ENCODE data around the gene REXO1.
"Not testable (repeated sequence)": the region's sequence is repeated elsewhere in the genome, so short reads cannot be mapped to it uniquely, and the experiment has no call there.

REXO1 gene

GRCh38 chr19:1809678-1810077, 38.6 kb downstream of the REXO1 start:
- H3K36me3 Mint-ChIP-seq, result no peaks in the 10 kb centered on the region
- H3K27me3 Mint-ChIP-seq, result no peaks in the 10 kb centered on the region
- H3K4me3 Mint-ChIP-seq, result no peak overlapping the region
- no peaks in the 10 kb centered on the region for H3K9me3 Mint-ChIP-seq
- peaks cover 14% of the 10 kb centered on the region for H3K4me1 Mint-ChIP-seq
- no peak overlapping the region for H3K27ac Mint-ChIP-seq

- H3K27me3 Mint-ChIP-seq, result no peaks in the 10 kb centered on the region
- H3K4me3 Mint-ChIP-seq, result no peak overlapping the region
- H3K27ac Mint-ChIP-seq, result no peak overlapping the region
- H3K9me3 Mint-ChIP-seq, result no peaks in the 10 kb centered on the region
- peaks cover 14% of the 10 kb centered on the region for H3K4me1 Mint-ChIP-seq
- H3K36me3 Mint-ChIP-seq, result no peaks in the 10 kb centered on the region
Measured at GRCh38 chr19:1808395-1808731, 39.9 kb downstream of the REXO1 start.

GRCh38 chr19:1807695-1808394, 40.4 kb downstream of the REXO1 start:
- no peaks in the 10 kb centered on the region for H3K9me3 Mint-ChIP-seq
- peaks cover 9% of the 10 kb centered on the region for H3K4me1 Mint-ChIP-seq
- no peaks in the 10 kb centered on the region for H3K36me3 Mint-ChIP-seq
- no peak overlapping the region for H3K27ac Mint-ChIP-seq
- no peaks in the 10 kb centered on the region for H3K27me3 Mint-ChIP-seq
- no peak overlapping the region for H3K4me3 Mint-ChIP-seq

GRCh38 chr19:1807030-1807694, 41.1 kb downstream of the REXO1 start:
- Mint-ChIP-seq H3K4me3 (no peak overlapping the region), H3K27me3 (no peaks in the 10 kb centered on the region), H3K36me3 (no peaks in the 10 kb centered on the region), H3K27ac (no peak overlapping the region), H3K9me3 (no peaks in the 10 kb centered on the region), H3K4me1 (peaks cover 4% of the 10 kb centered on the region)

- no peaks in the 10 kb centered on the region for H3K27me3 Mint-ChIP-seq
- peaks cover 1% of the 10 kb centered on the region for H3K4me1 Mint-ChIP-seq
- no peak overlapping the region for H3K27ac Mint-ChIP-seq
- H3K9me3 Mint-ChIP-seq, result no peaks in the 10 kb centered on the region
- H3K36me3 Mint-ChIP-seq, result no peaks in the 10 kb centered on the region
- H3K4me3 Mint-ChIP-seq, result no peak overlapping the region
Measured at GRCh38 chr19:1806184-1807029, 41.9 kb downstream of the REXO1 start.

GRCh38 chr19:1805401-1806183, 42.7 kb downstream of the REXO1 start:
- no peaks in the 10 kb centered on the region for H3K27me3 Mint-ChIP-seq
- H3K4me3 Mint-ChIP-seq, result no peak overlapping the region
- H3K9me3 Mint-ChIP-seq, result no peaks in the 10 kb centered on the region
- no peak overlapping the region for H3K27ac Mint-ChIP-seq
- H3K4me1 Mint-ChIP-seq, result no peaks in the 10 kb centered on the region
- H3K36me3 Mint-ChIP-seq, result no peaks in the 10 kb centered on the region

- H3K27me3 Mint-ChIP-seq, result no peaks in the 10 kb centered on the region
- no peaks in the 10 kb centered on the region for H3K9me3 Mint-ChIP-seq
- H3K27ac Mint-ChIP-seq, result no peak overlapping the region
- no peak overlapping the region for H3K4me3 Mint-ChIP-seq
- no peaks in the 10 kb centered on the region for H3K4me1 Mint-ChIP-seq
- H3K36me3 Mint-ChIP-seq, result peaks cover 3% of the 10 kb centered on the region
Measured at GRCh38 chr19:1804858-1805257, 43.4 kb downstream of the REXO1 start.

GRCh38 chr19:1799695-1800342, 48.5 kb downstream of the REXO1 start:
- Mint-ChIP-seq H3K36me3 (peaks cover 4% of the 10 kb centered on the region), H3K4me1 (no peaks in the 10 kb centered on the region), H3K4me3 (no peak overlapping the region), H3K9me3 (no peaks in the 10 kb centered on the region), H3K27ac (no peak overlapping the region), H3K27me3 (no peaks in the 10 kb centered on the region)

- H3K27ac Mint-ChIP-seq, H3K27me3 Mint-ChIP-seq, H3K4me3 Mint-ChIP-seq, H3K9me3 Mint-ChIP-seq, H3K4me1 Mint-ChIP-seq, H3K36me3 Mint-ChIP-seq: not testable (repeated sequence)
Measured at GRCh38 chr19:1797313-1797712, 51.0 kb downstream of the REXO1 start.

GRCh38 chr19:1796395-1797142, 51.7 kb downstream of the REXO1 start:
- Mint-ChIP-seq H3K27me3 (peaks cover 2% of the 10 kb centered on the region), H3K27ac (no peak overlapping the region), H3K36me3 (peaks cover 4% of the 10 kb centered on the region), H3K4me3 (no peak overlapping the region), H3K9me3 (no peaks in the 10 kb centered on the region), H3K4me1 (no peaks in the 10 kb centered on the region)

GRCh38 chr19:1794424-1795172, 53.7 kb downstream of the REXO1 start:
- H3K4me1 Mint-ChIP-seq, result no peaks in the 10 kb centered on the region
- no peak overlapping the region for H3K27ac Mint-ChIP-seq
- H3K9me3 Mint-ChIP-seq, result no peaks in the 10 kb centered on the region
- H3K36me3 Mint-ChIP-seq, result no peaks in the 10 kb centered on the region
- peaks cover 6% of the 10 kb centered on the region for H3K27me3 Mint-ChIP-seq
- H3K4me3 Mint-ChIP-seq, result no peak overlapping the region

GRCh38 chr19:1791879-1792278, 56.4 kb downstream of the REXO1 start:
- H3K9me3 Mint-ChIP-seq, result no peaks in the 10 kb centered on the region
- H3K4me3 Mint-ChIP-seq, result no peak overlapping the region
- H3K36me3 Mint-ChIP-seq, result no peaks in the 10 kb centered on the region
- peaks cover 6% of the 10 kb centered on the region for H3K27me3 Mint-ChIP-seq
- H3K27ac Mint-ChIP-seq, result no peak overlapping the region
- no peaks in the 10 kb centered on the region for H3K4me1 Mint-ChIP-seq

- H3K27ac Mint-ChIP-seq, result no peak overlapping the region
- peaks cover 8% of the 10 kb centered on the region for H3K27me3 Mint-ChIP-seq
- no peaks in the 10 kb centered on the region for H3K4me1 Mint-ChIP-seq
- H3K4me3 Mint-ChIP-seq, result no peak overlapping the region
- no peaks in the 10 kb centered on the region for H3K9me3 Mint-ChIP-seq
- no peaks in the 10 kb centered on the region for H3K36me3 Mint-ChIP-seq
Measured at GRCh38 chr19:1790054-1790792, 58.1 kb downstream of the REXO1 start.
